Measurements from ENCODE around the gene PDIA2. TPM values are rescaled to one million over a fixed set of nuclear protein-coding genes. Genes with fewer than 3 reads are reported as not detected.
"Not testable (repeated sequence)": the region's sequence is repeated elsewhere in the genome, so short reads cannot be mapped to it uniquely, and the experiment has no call there.

The PDIA2 gene
- total RNA-seq, 1 donor from 2014 or later, result not detected

DNA sequence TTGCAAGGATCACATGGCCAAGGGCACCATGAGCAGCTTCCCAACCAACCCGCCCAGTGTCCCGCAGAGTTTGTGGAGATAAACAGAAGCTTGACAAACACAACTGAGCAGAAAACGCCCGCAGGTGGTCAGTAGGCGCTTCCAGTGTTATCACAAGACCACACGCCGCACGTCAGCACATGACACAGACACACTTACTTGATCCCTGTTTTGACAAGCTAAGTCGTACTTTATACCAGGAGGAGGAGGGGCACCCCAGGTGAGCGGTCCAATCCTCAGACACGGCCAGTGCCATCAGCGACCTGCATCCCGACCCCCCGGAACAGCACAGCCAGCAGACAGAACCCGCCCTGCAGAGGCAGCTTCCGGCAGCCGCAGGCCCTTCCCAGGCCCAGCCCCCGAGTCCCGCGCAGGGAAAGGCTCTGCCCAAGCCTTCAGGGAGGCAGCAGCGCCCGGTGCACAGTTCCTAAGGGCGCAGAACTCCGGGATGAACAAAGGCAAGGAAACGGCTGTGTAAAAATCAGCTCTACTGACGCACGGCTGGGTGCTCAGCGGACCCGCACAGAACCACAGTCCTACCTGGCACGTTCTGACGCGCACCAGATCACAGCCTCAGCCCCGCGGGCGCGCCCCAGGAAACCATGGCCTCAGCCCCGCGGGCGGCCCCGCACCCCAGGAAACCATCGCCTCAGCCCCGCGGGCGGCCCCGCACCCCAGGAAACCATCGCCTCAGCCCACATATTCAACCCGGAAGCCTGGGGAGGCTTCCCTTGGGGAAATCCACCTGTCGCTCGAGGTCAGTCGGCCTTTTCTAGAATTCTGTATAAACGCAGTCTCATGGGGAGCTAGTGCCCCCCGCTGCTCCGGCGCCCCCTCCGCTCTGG, 41.7 kb downstream of the PDIA2 start:
- H3K9me3 ChIP-seq, result no peaks in the 10 kb centered on the region
- intact Hi-C loops (cut with DNase I), result no loop called here
- TF ChIP-seq, protein P1, sequence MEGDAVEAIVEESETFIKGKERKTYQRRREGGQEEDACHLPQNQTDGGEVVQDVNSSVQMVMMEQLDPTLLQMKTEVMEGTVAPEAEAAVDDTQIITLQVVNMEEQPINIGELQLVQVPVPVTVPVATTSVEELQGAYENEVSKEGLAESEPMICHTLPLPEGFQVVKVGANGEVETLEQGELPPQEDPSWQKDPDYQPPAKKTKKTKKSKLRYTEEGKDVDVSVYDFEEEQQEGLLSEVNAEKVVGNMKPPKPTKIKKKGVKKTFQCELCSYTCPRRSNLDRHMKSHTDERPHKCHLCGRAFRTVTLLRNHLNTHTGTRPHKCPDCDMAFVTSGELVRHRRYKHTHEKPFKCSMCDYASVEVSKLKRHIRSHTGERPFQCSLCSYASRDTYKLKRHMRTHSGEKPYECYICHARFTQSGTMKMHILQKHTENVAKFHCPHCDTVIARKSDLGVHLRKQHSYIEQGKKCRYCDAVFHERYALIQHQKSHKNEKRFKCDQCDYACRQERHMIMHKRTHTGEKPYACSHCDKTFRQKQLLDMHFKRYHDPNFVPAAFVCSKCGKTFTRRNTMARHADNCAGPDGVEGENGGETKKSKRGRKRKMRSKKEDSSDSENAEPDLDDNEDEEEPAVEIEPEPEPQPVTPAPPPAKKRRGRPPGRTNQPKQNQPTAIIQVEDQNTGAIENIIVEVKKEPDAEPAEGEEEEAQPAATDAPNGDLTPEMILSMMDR (IDR thresholded peaks at IDR 0.05), result no peak
- H3K27ac ChIP-seq, result peak overlapping the region; percentile 89
- DNase-seq (no peak), ATAC-seq (no peak)
- H3K27me3 ChIP-seq (ENCODE audit: low read depth), result no peaks in the 10 kb centered on the region
- no peaks in the 10 kb centered on the region for H3K36me3 ChIP-seq
- peak overlapping the region; percentile 40 for H3K4me3 ChIP-seq
- peaks cover 53% of the 10 kb centered on the region for H3K4me1 ChIP-seq

DNA sequence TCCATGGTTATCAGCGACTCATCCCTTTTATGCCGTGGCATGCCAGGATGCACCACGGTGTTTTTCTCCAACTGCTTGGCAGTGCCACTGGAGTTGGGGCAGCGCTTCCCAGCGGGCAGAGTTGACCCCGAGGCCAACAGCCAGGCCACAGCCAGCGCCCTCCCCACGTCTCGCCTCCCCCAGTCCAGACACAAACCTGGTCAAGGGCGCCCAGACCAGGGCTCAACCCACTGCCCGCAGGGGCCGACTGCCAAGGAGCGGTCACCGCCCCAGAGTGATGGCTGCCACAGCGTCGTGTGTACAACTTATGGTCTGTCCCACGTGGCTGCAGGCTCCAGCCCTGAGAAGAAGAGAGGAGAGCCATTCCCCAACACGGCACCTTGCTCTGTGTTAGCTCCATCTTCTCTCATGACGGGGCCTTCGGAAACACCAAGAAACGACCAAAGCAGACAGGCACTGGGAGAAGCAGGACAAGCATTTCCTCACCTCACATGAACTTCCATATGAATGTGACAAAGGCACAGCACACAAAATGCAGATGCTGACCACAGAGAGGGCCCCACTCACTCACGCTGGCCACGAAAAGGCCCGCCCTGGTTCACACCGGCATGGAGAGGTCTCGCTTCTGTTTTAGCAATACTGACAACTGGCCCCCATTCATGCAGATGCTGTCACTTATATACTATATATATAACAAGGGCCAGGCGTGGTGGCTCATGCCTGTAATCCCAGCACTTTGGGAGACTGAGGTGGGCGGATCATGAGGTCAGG, 42.6 kb downstream of the PDIA2 start:
- Histone ChIP-seq H3K27me3 (ENCODE audit: low read depth) (no peaks in the 10 kb centered on the region), H3K27ac (peak overlapping the region; percentile 89), H3K4me1 (peaks cover 58% of the 10 kb centered on the region), H3K4me3 (peak overlapping the region; percentile 40), H3K36me3 (no peaks in the 10 kb centered on the region), H3K9me3 (no peaks in the 10 kb centered on the region)
- intact Hi-C loops (cut with DNase I), result no loop called here
- TF ChIP-seq, protein P1 (IDR thresholded peaks at IDR 0.05), result no peak
- no peak for DNase-seq
- ATAC-seq, result no peak

DNA sequence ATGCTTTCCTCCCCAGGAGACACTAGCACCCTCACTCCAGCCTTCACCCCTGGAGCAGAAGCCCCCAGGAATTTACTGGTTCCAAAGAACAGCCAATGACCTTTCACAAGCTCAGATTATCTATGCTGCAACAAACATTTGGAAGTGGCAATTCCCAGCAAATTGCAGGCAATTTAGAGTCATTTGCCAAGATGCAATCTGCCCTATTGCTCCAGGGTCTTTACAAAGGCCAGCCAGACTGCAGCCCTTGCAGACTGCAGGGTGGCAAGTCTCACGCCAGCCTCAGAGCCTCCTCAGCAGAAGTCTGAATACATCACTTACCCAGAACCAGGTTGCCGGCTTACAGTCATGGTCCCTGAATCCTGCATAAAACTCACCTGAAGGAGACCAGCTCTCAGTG, 47.8 kb downstream of the PDIA2 start:
- TF ChIP-seq, protein P1 (IDR thresholded peaks at IDR 0.05), result no peak

DNA sequence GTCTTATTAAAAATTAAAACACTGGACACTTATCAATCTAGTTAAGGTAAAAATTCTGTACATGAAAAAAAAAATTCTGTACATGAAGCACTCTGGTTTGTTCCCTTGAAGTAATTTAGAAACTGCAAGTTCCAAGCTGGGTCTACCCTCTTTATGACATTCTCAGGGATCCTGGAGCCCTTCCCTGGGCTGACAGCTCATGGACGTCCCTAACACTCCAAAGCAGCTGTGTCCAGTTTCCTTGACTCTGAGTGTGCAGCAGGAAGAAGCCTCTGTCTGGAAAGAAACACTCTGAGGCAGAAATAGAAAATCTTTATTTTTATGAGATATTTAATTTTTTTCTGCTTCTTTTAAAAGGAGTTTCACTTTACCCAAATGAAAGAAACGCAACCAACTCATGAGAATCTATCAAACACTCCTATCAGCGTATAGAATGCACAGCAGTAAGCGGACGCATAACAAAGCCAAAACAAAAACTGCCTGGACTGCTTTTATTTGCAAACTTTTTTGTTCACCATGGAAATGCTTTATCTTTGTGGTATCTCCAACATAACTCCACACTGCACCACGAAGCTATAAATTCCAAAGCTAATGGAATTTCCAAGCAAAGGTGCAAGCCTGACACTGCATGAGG, 48.3 kb downstream of the PDIA2 start:
- intact Hi-C loops (cut with DNase I); H3K4me3 ChIP-seq; DNase-seq; H3K9me3 ChIP-seq; ATAC-seq; H3K27me3 ChIP-seq (ENCODE audit: low read depth); H3K36me3 ChIP-seq: not testable (repeated sequence)
- Histone ChIP-seq H3K4me1 (peaks cover 43% of the 10 kb centered on the region), H3K27ac (peak overlapping the region; percentile 36)

More for the DNA sequence above, 47.8 kb downstream of the PDIA2 start:
- no peak for DNase-seq
- Histone ChIP-seq H3K4me3 (no peak overlapping the region), H3K27me3 (ENCODE audit: low read depth) (no peaks in the 10 kb centered on the region), H3K36me3 (no peaks in the 10 kb centered on the region), H3K27ac (no peak overlapping the region), H3K4me1 (peaks cover 43% of the 10 kb centered on the region), H3K9me3 (no peaks in the 10 kb centered on the region)
- no peak for ATAC-seq
- intact Hi-C loops (cut with DNase I), result no loop called here

DNA sequence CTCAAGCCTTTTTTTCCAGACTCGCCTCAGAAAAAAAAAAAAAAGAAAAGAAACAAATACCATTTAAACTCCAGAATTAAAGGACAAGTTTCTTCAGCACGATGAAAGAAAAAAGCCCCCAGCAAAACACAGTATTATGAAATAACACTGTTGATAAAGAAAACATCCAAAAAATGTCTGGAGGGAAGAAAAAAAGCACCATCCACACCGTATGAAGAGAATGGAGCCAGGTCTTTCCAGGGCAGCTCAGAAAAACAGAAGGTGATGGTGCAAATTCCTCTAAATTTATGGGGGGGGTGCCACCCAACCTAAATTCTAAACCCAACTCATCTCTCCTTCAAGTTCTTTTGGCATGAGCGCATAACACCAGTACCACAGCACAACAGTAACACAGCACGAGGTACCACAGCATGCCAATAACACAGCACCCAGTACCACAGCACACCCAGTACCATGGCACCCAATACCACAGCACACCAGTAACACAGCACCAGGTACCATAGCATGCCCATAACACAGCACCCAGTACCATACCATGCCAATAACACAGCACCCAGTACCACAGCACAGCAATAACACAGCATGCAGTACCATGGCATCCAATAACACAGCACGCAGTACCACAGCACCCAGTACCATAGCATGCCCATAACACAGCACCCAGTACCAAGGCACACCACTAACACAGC, 50.6 kb downstream of the PDIA2 start:
- no peak for ATAC-seq

DNA sequence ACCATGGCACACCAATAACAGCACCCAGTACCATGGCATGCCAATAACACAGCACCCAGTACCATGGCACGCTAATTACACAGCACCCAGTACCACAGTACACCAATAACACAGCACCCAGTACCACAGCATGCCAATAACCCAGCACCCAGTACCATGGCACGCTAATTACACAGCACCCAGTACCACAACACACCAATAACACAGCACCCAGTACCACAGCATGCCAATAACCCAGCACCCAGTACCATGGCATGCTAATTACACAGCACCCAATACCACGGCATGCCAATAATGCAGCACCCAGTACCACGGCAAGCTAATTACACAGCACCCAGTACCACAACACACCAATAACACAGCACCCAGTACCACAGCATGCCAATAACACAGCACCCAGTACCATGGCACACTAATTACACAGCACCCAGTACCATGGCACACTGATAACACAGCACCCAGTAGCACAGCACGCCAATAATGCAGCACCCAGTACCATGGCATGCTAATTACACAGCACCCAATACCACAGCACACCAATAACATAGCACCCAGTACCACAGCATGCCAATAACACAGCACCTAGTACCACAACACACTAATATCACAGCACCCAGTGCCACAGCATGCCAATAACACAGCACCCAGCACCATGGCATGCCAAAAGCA, 51.3 kb downstream of the PDIA2 start:
- H3K27ac ChIP-seq; H3K36me3 ChIP-seq; H3K27me3 ChIP-seq (ENCODE audit: low read depth); ATAC-seq; H3K4me3 ChIP-seq; intact Hi-C loops (cut with DNase I); DNase-seq; H3K9me3 ChIP-seq: not testable (repeated sequence)
- peaks cover 29% of the 10 kb centered on the region for H3K4me1 ChIP-seq

More for the DNA sequence above, 50.6 kb downstream of the PDIA2 start:
- H3K36me3 ChIP-seq, result no peaks in the 10 kb centered on the region
- H3K27ac ChIP-seq, result no peak overlapping the region
- no peaks in the 10 kb centered on the region for H3K9me3 ChIP-seq
- TF ChIP-seq, protein P1 (IDR thresholded peaks at IDR 0.05), result no peak
- no peak overlapping the region for H3K4me3 ChIP-seq
- H3K27me3 ChIP-seq (ENCODE audit: low read depth), result no peaks in the 10 kb centered on the region
- H3K4me1 ChIP-seq, result peaks cover 33% of the 10 kb centered on the region
- intact Hi-C loops (cut with DNase I), result no loop called here
- DNase-seq, result no peak

DNA sequence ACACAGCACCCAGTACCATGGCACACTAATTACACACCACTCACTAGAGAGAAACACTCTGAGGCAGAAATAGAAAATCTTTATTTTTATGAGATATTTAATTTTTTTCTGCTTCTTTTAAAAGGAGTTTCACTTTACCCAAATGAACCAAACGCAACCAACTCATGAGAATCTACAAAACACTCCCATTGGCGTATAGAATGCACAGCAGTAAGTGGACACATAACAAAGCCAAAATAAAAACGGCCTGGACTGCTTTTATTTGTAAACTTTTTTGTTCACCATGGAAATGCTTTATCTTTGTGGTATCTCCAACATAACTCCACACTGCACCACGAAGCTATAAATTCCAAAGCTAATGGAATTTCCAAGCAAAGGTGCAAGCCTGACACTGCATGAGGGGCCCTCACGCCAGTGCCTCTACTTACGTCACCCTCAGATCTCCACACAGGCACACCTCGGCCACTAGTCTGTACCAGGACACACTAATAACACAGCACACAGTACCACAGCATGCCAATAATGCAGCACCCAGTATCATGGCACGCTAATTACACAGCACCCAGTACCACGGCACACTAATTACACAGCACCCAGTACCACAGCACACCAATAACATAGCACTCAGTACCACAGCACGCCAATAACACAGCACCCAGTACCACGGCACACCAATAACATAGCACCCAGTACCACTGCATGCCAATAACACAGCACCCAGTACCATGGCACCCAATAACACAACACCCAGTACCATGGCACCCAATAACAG, 52.1 kb downstream of the PDIA2 start:
- H3K27me3 ChIP-seq (ENCODE audit: low read depth); H3K4me3 ChIP-seq; H3K36me3 ChIP-seq; ATAC-seq; H3K27ac ChIP-seq; DNase-seq; H3K9me3 ChIP-seq; intact Hi-C loops (cut with DNase I): not testable (repeated sequence)
- peaks cover 37% of the 10 kb centered on the region for H3K4me1 ChIP-seq

All from lower lobe of right lung (tissue), 2 donors.